ENCODE results near the gene NRROS.
A peak's percentile ranks its signal among the peaks of the same experiment; 100 is the strongest.

Gene NRROS

GRCh38 chr3:196652961-196653795 lies 13.7 kb downstream of the NRROS start:
- DNase-seq, result no peak

GRCh38 chr3:196654006-196654734 lies 14.7 kb downstream of the NRROS start:
- no peak for DNase-seq

GRCh38 chr3:196654735-196655090 lies 15.2 kb downstream of the NRROS start:
- no peak for DNase-seq

GRCh38 chr3:196655496-196655895 lies 16.0 kb downstream of the NRROS start:
- DNase-seq, result no peak

GRCh38 chr3:196656213-196656612 lies 16.7 kb downstream of the NRROS start:
- DNase-seq, result no peak

GRCh38 chr3:196659901-196660351 lies 20.4 kb downstream of the NRROS start:
- DNase-seq, result no peak

- no peak for DNase-seq
Measured at GRCh38 chr3:196660381-196661166, 21.1 kb downstream of the NRROS start.

- no peak for DNase-seq
Measured at GRCh38 chr3:196661400-196661799, 21.9 kb downstream of the NRROS start.

- DNase-seq, result no peak
Measured at GRCh38 chr3:196662033-196662432, 22.5 kb downstream of the NRROS start.

GRCh38 chr3:196662711-196663571 lies 23.4 kb downstream of the NRROS start:
- DNase-seq, result no peak

- no peak for DNase-seq
Measured at GRCh38 chr3:196666001-196666867, 26.7 kb downstream of the NRROS start.

- DNase-seq, result no peak
Measured at GRCh38 chr3:196667056-196667825, 27.7 kb downstream of the NRROS start.

GRCh38 chr3:196670339-196670738 lies 30.8 kb downstream of the NRROS start:
- no peak for DNase-seq

GRCh38 chr3:196673632-196674031 lies 34.1 kb downstream of the NRROS start:
- no peak for DNase-seq

- no peak for DNase-seq
Measured at GRCh38 chr3:196677353-196677752, 37.9 kb downstream of the NRROS start.

GRCh38 chr3:196677931-196678330 lies 38.4 kb downstream of the NRROS start:
- no peak for DNase-seq

GRCh38 chr3:196684548-196685407 lies 45.3 kb downstream of the NRROS start:
- peak; percentile 73 for DNase-seq

GRCh38 chr3:196686436-196686835 lies 46.9 kb downstream of the NRROS start:
- DNase-seq, result no peak

- no peak for DNase-seq
Measured at GRCh38 chr3:196688349-196688748, 48.9 kb downstream of the NRROS start.

All from stimulated activated CD4-positive, alpha-beta T cell treated with anti-CD3 and anti-CD28 coated beads, Interleukin-4, amount 100 ng/mL, for 24 hours (primary cell).